ENCODE data around the gene FNDC3B.

Gene FNDC3B

GRCh38 chr3:172404237-172404962 lies 365.0 kb downstream of the FNDC3B start:
- TF ChIP-seq MAX (IDR thresholded peaks at IDR 0.05; ENCODE audit: low read depth, low read length) (no peak), POLR2A (IDR thresholded peaks at IDR 0.05; ENCODE audit: extremely low read depth, insufficient read length) (no peak), CTCF (IDR thresholded peaks at IDR 0.05; ENCODE audit: low read depth, low read length) (no peak), MYC (IDR thresholded peaks at IDR 0.05; ENCODE audit: low read depth, low read length) (no peak)
- no peak for DNase-seq (ENCODE audit: low read depth)

GRCh38 chr3:172405914-172406313 lies 366.5 kb downstream of the FNDC3B start:
- TF ChIP-seq CTCF (IDR thresholded peaks at IDR 0.05; ENCODE audit: low read depth, low read length), result no peak
- no peak for TF ChIP-seq POLR2A (IDR thresholded peaks at IDR 0.05; ENCODE audit: extremely low read depth, insufficient read length)
- TF ChIP-seq MYC (IDR thresholded peaks at IDR 0.05; ENCODE audit: low read depth, low read length), result no peak
- no peak for TF ChIP-seq MAX (IDR thresholded peaks at IDR 0.05; ENCODE audit: low read depth, low read length)
- DNase-seq (ENCODE audit: low read depth), result no peak
- H3K4me3 ChIP-seq (ENCODE audit: low read depth, low read length), result no peak overlapping the region

More at GRCh38 chr3:172404237-172404962, 365.0 kb downstream of the FNDC3B start:
- H3K4me3 ChIP-seq (ENCODE audit: low read depth, low read length), result no peak overlapping the region

GRCh38 chr3:172407872-172408271 lies 368.5 kb downstream of the FNDC3B start:
- TF ChIP-seq MAX (IDR thresholded peaks at IDR 0.05; ENCODE audit: low read depth, low read length), result no peak
- TF ChIP-seq CTCF (IDR thresholded peaks at IDR 0.05; ENCODE audit: low read depth, low read length), result no peak
- no peak for TF ChIP-seq POLR2A (IDR thresholded peaks at IDR 0.05; ENCODE audit: extremely low read depth, insufficient read length)
- no peak for TF ChIP-seq MYC (IDR thresholded peaks at IDR 0.05; ENCODE audit: low read depth, low read length)
- H3K4me3 ChIP-seq (ENCODE audit: low read depth, low read length), result no peak overlapping the region
- no peak for DNase-seq (ENCODE audit: low read depth)

- H3K4me3 ChIP-seq (ENCODE audit: low read depth, low read length), result no peak overlapping the region
- TF ChIP-seq MAX (IDR thresholded peaks at IDR 0.05; ENCODE audit: low read depth, low read length) (no peak), POLR2A (IDR thresholded peaks at IDR 0.05; ENCODE audit: extremely low read depth, insufficient read length) (no peak), MYC (IDR thresholded peaks at IDR 0.05; ENCODE audit: low read depth, low read length) (no peak), CTCF (IDR thresholded peaks at IDR 0.05; ENCODE audit: low read depth, low read length) (no peak)
- DNase-seq (ENCODE audit: low read depth), result no peak
Measured at GRCh38 chr3:172410702-172411477, 371.5 kb downstream of the FNDC3B start.

GRCh38 chr3:172411478-172411947 lies 372.1 kb downstream of the FNDC3B start:
- no peak for DNase-seq (ENCODE audit: low read depth)

More at GRCh38 chr3:172411478-172411947, 372.1 kb downstream of the FNDC3B start:
- no peak overlapping the region for H3K4me3 ChIP-seq (ENCODE audit: low read depth, low read length)
- TF ChIP-seq CTCF (IDR thresholded peaks at IDR 0.05; ENCODE audit: low read depth, low read length) (no peak), MAX (IDR thresholded peaks at IDR 0.05; ENCODE audit: low read depth, low read length) (no peak), MYC (IDR thresholded peaks at IDR 0.05; ENCODE audit: low read depth, low read length) (no peak), POLR2A (IDR thresholded peaks at IDR 0.05; ENCODE audit: extremely low read depth, insufficient read length) (no peak)
